NCI-H748 (cell line): ENCODE measurements around the gene LRRC14B.
"Not testable (repeated sequence)": the region's sequence is repeated elsewhere in the genome, so short reads cannot be mapped to it uniquely, and the experiment has no call there.

Source experiments
- DNase-seq: peaks from one replicate; lab custom pipeline; 2025; ENCODE audit not compliant: unreplicated experiment; lab: John Stamatoyannopoulos, UW

The LRRC14B gene

GRCh38 chr5:190366-191035 is 794 bp upstream of the LRRC14B start:
- no peak for DNase-seq

DNA sequence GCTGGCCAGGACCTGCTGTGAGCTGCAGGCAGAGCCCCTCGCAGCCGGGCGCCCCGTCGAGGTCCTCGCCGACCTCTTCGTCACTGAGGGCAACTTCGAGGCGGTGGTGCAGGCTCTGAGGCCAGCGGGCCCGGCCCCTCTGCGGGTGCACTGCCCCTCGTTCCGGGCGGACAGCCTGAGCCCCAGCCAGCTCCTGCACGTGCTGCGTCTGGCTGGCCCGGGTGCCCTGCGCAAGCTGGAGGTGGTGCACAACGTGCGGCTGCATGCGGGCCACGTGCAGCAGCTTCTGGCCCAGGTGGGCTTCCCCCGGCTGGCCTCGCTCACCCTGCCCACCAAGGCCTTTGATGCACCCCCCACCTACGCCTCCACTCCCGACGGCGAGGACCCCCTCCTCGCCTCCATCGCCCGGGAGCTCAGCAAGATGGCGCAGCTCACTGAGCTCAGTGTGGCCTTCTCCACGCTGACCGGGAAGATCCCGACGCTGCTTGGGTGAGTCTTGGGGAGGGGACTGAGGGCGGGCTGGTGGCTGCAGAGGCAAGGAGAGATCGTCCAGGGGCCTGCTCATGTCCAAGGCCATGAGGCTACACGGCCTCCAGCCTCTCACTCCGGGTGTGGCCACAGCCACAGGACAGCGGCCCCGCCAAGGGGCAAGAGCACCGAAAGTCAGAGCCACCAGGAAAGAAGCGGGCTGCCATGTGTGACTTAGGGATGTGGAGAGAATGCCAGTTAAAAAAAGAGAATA is 825 bp downstream of the LRRC14B start:
- no peak for DNase-seq

DNA sequence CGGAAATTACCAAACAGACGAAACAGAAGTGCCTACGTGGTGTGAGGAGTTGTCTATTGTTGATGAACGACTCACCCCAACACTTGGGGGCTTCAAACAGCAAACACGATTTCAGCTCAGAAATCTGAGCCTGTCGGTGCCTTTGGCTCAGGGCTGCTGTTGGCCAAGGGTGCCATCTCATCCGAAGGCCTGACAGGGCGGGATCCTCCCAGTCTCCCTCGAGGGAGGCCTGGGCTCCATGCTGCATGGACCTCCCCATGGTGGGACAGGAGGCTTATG is 1.3 kb downstream of the LRRC14B start:
- DNase-seq, result no peak

DNA sequence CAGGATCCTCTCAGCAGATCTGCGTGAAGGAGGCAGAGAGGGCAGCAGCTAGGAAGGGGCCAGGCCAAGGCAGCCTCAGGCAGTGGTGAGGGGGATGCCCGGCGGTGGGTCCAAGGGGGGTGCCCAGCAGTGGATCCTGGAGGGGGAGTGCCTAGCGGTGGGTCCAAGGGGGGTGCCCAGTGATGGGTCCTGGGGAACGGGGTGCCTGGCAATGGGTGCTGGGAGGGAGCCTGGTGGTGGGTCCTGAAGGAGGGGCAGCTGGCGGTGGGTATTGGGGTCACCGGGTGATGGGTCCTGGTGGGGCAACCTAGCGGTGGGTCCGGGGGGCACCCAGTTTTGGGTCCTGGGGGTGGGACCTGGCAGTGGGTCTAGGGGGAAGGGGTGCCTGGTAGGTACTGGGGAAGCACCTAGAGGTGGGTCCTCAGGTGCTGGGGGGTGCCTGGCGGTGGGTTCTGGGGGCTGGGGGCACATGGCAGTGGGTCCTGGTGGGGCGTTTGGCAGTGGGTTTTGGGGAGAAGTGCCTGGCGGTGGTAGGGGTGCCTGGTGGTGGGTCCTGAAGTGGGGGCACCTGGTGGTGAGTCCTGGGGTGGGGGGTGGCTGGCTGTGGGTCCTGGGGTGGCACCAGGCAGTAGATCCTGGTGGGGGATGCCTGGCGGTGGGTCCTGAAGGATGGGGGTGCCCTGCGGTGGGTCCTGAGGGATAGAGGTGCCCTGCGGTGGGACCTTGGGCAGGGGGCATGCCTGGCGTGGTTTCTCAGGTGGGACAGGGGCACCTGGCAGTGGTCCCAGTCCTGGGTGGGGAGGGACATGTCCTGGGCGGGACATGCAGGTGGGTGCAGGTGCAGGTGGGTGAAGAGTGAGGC is 1.9 kb downstream of the LRRC14B start:
- DNase-seq, result no peak

DNA sequence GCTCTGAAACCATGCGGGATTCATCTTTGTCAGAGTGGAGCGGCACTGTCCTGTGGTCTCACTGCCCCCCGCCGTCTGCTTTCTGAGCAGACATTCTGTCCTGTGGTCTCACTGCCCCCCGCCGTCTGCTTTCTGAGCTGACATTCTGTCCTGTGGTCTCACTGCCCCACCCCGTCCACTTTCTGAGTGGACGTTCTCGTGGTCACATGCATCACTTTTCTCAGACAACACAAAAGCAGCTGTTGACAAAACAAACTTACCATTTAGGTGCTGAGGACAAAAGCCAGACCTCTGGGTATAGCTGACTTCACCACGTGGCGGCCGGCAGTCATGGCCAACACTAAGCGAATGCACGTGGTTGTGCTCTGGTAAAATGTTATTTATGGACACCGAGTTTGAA is 2.8 kb downstream of the LRRC14B start:
- DNase-seq, result no peak

GRCh38 chr5:194603-195209 is 3.4 kb downstream of the LRRC14B start:
- no peak for DNase-seq

DNA sequence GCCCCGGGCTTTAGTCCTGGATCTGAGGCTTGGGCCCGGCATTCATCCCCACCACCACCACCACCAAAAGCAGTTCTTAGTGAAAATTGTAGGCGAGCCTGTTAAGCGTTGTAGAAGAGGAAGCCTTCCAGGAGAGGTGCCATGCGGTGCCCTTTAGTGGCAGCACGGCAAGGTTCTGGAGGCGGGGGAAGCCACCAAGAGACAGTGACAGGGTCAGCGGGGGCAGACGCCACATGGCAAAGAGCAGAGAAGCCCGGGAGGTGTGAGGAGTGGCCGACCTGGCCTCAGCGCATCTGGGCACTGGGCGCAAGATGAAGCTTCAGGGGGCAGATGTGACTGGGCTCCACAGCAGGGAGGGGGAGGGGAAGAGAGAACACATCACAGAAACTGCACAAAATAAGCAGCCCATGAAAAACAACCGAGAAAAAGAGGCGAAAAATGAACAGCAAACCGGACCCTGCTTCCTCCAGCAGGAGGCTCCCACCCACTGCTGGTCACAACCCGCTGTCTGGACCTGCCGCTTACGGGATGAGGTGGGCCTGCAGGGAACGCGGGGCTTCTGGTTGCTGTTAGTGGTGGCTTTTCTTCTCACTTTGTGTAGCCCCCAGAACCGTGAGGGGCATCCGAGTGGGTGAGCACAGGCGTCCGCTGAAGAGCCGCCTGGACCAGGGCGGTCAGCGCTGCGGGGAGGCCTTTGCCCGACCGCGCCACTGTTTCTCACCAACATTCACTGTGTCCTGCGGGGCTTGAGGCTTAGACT is 4.3 kb downstream of the LRRC14B start:
- DNase-seq, result peak; percentile 35

- DNase-seq, result no peak
Observed at GRCh38 chr5:196350-196749, 5.1 kb downstream of the LRRC14B start.

- not testable (repeated sequence) for DNase-seq
Observed at GRCh38 chr5:197031-197430, 5.7 kb downstream of the LRRC14B start.

DNA sequence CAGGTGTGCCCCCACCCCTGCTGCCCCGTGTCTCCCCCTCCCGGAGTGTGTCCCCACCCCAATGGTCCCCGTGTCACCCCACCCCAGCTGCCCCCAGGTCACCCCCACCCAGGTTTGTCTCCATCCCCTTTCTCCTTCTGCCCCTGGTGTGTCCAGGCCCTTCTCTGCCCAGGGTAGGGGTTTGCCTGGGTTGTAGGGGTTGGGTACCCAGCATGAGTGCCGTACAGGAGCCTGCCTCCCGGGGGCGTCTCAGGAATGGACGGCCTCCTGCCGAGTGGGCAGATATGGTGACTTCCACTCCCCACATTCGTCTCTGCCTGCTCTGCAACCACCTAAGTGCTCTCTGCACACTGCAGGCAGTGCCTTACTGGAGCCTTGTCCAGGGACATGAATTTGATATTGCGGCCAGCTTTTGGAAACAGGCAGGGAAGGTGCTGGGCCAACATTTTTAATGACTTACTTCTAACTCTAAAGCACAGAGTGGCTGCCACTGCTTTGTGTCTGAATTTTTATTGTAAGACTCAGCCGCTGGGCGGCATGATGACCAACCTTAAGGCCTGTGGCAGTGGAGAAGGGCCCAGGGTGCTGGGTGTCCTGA is 6.7 kb downstream of the LRRC14B start:
- no peak for DNase-seq

- no peak for DNase-seq
Observed at GRCh38 chr5:198516-199196, 7.4 kb downstream of the LRRC14B start.

- no peak for DNase-seq
Observed at GRCh38 chr5:199197-199949, 8.1 kb downstream of the LRRC14B start.

DNA sequence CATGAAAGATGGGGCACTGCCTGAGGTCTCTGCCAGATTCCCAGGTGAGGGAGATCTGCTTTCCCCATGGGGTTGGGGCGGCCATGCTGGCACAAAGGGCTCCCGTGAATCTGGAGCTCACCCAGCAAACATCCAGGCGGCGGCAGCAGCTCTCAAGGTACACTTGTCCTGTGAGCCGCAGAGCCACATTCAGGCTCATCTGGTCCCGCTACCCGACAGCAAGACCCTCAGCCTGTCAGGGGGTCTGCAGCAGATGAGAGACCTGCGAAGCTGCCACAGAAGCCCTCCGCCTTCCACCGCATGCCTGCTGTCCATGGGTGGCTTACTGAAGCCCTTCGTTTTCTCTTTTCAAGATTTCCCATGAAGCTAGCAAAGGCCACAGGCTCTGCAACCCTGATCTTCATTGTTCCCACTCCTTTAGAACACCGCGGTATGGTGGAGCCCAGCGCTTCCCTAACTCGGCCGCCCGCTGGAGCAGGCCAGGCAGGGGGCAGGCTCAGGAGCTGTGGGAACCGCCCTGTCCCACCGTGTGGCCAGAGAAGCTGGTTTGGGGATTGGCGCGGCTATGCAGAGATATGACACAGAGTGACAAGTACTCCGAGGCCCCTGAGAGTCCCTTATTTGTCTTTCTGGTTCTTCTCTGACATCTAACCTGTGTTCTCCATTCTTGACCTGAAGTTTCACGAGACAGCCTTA is 8.8 kb downstream of the LRRC14B start:
- DNase-seq, result no peak

- no peak for DNase-seq
Observed at GRCh38 chr5:200985-201384, 9.7 kb downstream of the LRRC14B start.

GRCh38 chr5:201672-202071 is 10.4 kb downstream of the LRRC14B start:
- DNase-seq, result no peak

- no peak for DNase-seq
Observed at GRCh38 chr5:203246-203930, 12.1 kb downstream of the LRRC14B start.

DNA sequence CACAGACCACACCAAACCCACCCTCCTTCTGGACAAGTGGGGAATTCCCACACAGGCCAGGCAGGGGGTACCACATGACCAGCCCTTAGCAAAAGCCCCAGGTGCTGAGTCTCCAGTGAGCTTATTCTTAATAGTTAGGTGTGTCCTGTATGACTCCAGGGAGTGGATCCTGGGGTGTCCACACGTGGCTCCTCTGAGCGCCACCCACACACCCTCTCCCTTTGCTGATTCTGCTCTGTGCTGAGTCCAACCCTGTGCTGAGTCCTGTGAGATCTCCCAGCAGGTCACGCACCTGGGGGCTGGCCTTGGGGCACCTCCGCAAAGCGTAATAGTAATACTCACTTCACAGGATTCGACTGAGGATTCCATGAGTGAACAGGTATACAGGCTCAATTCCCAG is 12.7 kb downstream of the LRRC14B start:
- no peak for DNase-seq

- DNase-seq, result no peak
Observed at GRCh38 chr5:204462-204861, 13.2 kb downstream of the LRRC14B start.
